PC-9 (cell line): ENCODE measurements around the gene LRIG3. TPM values are rescaled to one million over a fixed set of nuclear protein-coding genes. Genes with fewer than 3 reads are reported as not detected.
A peak's percentile ranks its signal among the peaks of the same experiment; 100 is the strongest.

Experiments
- BruUV-seq: library from RNA; stranded (reverse); fragments of 400-500 nt; replicated peaks from 2 replicates; lab custom pipeline; 2021; lab: Mats Ljungman, UMichigan
- CTCF ChIA-PET: fragments of 300-600 bp; sonication (Branson Sonifier 250); formaldehyde crosslinking; loops from one replicate; lab custom pipeline; 2022; ENCODE audit warnings: antibody characterized with exemption; lab: Charles Lee
- POLR2A ChIA-PET: fragments of 300-600 bp; sonication (Branson Sonifier 250); formaldehyde crosslinking; loops from one replicate; lab custom pipeline; 2022; ENCODE audit warnings: antibody characterized with exemption; ENCODE audit not compliant: unreplicated experiment; lab: Charles Lee
- DNase-seq, 2 experiments: peaks; one replicate each; pipeline versions ENCODE4 v3.0.0 to v3.0.0-alpha.2; 2015 to 2022; ENCODE audit warnings: mixed read lengths in 1 of 2
- H2AFZ ChIP-seq: fragments of 200-600 bp; sonication (generic); 2 replicates; pipeline ENCODE4 v1.8.1; 2017; ENCODE audit warnings: antibody characterized with exemption
- H3F3A ChIP-seq: fragments of 200-600 bp; sonication (generic); 2 replicates; pipeline ENCODE4 v1.8.1; 2017; ENCODE audit warnings: antibody characterized with exemption, mild to moderate bottlenecking, low read depth; ENCODE audit not compliant: insufficient read depth
- H3K27ac ChIP-seq: fragments of 200-600 bp; sonication (generic); 2 replicates; pipeline ENCODE4 v1.6.1; 2016; ENCODE audit warnings: mixed run types
- H3K27me3 ChIP-seq: fragments of 200-600 bp; sonication (generic); 2 replicates; pipeline ENCODE4 v1.6.1; 2016; ENCODE audit warnings: low read depth, mixed run types; ENCODE audit not compliant: insufficient read depth
- H3K36me3 ChIP-seq: fragments of 200-600 bp; sonication (generic); 2 replicates; pipeline ENCODE4 v1.6.1; 2016; ENCODE audit warnings: low read depth, mixed run types
- H3K4me1 ChIP-seq: fragments of 200-600 bp; sonication (generic); replicated peaks from 2 replicates; pipeline ENCODE4 v1.6.1; 2016; ENCODE audit warnings: mixed run types; ENCODE audit not compliant: insufficient read depth
- H3K4me2 ChIP-seq: fragments of 200-600 bp; sonication (generic); 2 replicates; pipeline ENCODE4 v1.6.1; 2017; ENCODE audit warnings: mixed run types
- H3K4me3 ChIP-seq: fragments of 200-600 bp; sonication (generic); 2 replicates; pipeline ENCODE4 v1.6.1; 2016; ENCODE audit warnings: mixed run types
- H3K79me2 ChIP-seq: fragments of 200-600 bp; sonication (generic); 2 replicates; pipeline ENCODE4 v1.6.1; 2017; ENCODE audit warnings: low read depth, mixed run types
- H3K9me2 ChIP-seq: fragments of 200-600 bp; sonication (generic); 2 replicates; pipeline ENCODE4 v1.8.1; 2017; ENCODE audit warnings: mild to moderate bottlenecking; ENCODE audit not compliant: insufficient read depth
- H3K9me3 ChIP-seq: fragments of 200-600 bp; sonication (generic); 2 replicates; pipeline ENCODE4 v1.8.1; 2016; ENCODE audit warnings: low read depth; ENCODE audit not compliant: insufficient read depth
- H4K20me1 ChIP-seq: fragments of 200-600 bp; sonication (generic); 2 replicates; pipeline ENCODE4 v1.8.1; 2017; ENCODE audit not compliant: insufficient read depth
- EZH2 ChIP-seq: fragments of 200-600 bp; sonication (generic); IDR thresholded peaks from 2 replicates; pipeline ENCODE4 v1.8.0; 2017; ENCODE audit warnings: antibody characterized with exemption, low read depth
- intact Hi-C: fragments of 100-400 bp; cut with micrococcal nuclease; formaldehyde crosslinking; loops from one replicate; pipeline ENCODE4 v1.10.0; 2022; ENCODE audit not compliant: unreplicated experiment
- total RNA-seq: library from RNA; stranded (reverse); gene quantifications from 2 replicates; pipeline ENCODE4 v1.2.3, GENCODE V29; 2021
- TF ChIP-seq, protein P1 (sequence below): fragments of 200-600 bp; sonication (generic); conservative IDR thresholded peaks from 2 replicates; pipeline ENCODE4 v1.6.1; 2017; ENCODE audit warnings: mixed run types, antibody characterized with exemption, mild to moderate bottlenecking, moderate library complexity

LRIG3 gene
- total RNA-seq, 1 experiment from 2014 or later = 10.6 TPM

DNA sequence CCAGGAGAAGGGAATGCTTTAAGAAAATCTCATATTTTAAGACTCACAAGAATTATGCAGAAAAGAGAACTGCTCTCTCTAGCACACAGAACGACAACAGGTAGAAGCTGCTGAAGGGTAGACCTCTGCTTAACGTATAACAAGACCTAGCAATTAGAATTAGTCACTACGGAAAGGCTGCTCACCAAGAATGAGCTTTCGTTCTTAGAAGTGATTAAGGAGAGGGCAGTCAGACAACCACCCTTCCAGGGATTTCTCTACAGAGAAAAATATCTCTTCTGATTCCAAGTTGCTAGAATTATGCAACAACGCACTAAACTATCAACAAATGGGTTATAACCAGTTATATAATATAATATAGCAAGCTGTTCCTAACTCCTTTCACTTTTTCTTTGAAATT lies 18.6 kb downstream of the LRIG3 start:
- intact Hi-C loops = no loop called here
- CTCF ChIA-PET = no interaction called here
- POLR2A ChIA-PET = no interaction called here
- no peaks in the 10 kb centered on the region for H3K9me3 ChIP-seq
- peaks cover 5% of the 10 kb centered on the region; the same call in 1 of the 2 replicates for H3F3A ChIP-seq
- no peaks in the 10 kb centered on the region; the same call in 1 of the 2 replicates for H3K9me2 ChIP-seq
- H3K4me3 ChIP-seq = no peak overlapping the region
- H3K4me1 ChIP-seq = peaks cover 7% of the 10 kb centered on the region
- H3K27me3 ChIP-seq = no peaks in the 10 kb centered on the region
- no peak overlapping the region for H3K4me2 ChIP-seq
- H3K36me3 ChIP-seq = 0 out of 2 replicates have a peak, but pooled peaks cover 3% of the 10 kb centered on the region
- no peak overlapping the region for H3K27ac ChIP-seq
- no peaks in the 10 kb centered on the region for H4K20me1 ChIP-seq
- TF ChIP-seq EZH2 = no peak
- TF ChIP-seq, protein P1, sequence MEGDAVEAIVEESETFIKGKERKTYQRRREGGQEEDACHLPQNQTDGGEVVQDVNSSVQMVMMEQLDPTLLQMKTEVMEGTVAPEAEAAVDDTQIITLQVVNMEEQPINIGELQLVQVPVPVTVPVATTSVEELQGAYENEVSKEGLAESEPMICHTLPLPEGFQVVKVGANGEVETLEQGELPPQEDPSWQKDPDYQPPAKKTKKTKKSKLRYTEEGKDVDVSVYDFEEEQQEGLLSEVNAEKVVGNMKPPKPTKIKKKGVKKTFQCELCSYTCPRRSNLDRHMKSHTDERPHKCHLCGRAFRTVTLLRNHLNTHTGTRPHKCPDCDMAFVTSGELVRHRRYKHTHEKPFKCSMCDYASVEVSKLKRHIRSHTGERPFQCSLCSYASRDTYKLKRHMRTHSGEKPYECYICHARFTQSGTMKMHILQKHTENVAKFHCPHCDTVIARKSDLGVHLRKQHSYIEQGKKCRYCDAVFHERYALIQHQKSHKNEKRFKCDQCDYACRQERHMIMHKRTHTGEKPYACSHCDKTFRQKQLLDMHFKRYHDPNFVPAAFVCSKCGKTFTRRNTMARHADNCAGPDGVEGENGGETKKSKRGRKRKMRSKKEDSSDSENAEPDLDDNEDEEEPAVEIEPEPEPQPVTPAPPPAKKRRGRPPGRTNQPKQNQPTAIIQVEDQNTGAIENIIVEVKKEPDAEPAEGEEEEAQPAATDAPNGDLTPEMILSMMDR = no peak
- no peaks in the 10 kb centered on the region for H3K79me2 ChIP-seq
- no peak for DNase-seq
- BruUV-seq = no TSS peak
- H2AFZ ChIP-seq = no peak overlapping the region

GRCh38 chr12:58897969-58898368 lies 22.3 kb downstream of the LRIG3 start:
- Histone ChIP-seq H3K36me3 (no peaks in the 10 kb centered on the region), H3K27ac (no peak overlapping the region), H3K9me3 (no peaks in the 10 kb centered on the region), H3K79me2 (no peaks in the 10 kb centered on the region), H3K9me2 (no peaks in the 10 kb centered on the region; the same call in 1 of the 2 replicates), H3K4me1 (peaks cover 18% of the 10 kb centered on the region), H3K4me3 (no peak overlapping the region), H2AFZ (no peak overlapping the region), H4K20me1 (no peaks in the 10 kb centered on the region), H3K4me2 (no peak overlapping the region), H3K27me3 (no peaks in the 10 kb centered on the region), H3F3A (peaks cover 11% of the 10 kb centered on the region; the same call in 1 of the 2 replicates)
- no peak for TF ChIP-seq EZH2
- TF ChIP-seq, protein P1 = no peak
- BruUV-seq = no TSS peak
- no peak for DNase-seq
- ChIA-PET POLR2A (interaction anchor here (0.6 kb wide), 1 partner anchor 178 kb away, joined by 3 read pairs; no protein-coding TSS in a partner anchor), CTCF (no interaction called here)
- intact Hi-C loops = no loop called here

DNA sequence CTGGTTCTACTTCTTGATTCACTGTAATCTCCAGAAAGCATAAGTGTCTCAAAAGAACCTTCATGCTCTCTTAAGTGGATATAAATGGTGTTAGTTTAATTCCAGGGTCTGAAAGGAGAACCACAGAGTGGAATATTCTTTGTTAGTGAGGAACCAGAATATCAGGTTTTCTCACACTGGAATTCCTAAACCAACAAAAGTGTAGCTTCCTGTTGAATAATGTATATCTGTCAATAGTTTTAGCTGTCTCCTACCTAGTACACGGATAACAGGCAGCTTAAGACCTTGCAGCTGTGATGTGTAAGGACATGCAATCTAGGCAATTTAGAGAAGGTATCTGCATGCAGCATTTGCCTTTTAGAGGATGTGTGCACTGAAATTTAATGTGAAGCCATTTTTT lies 24.0 kb downstream of the LRIG3 start:
- POLR2A ChIA-PET = interaction anchor here (0.6 kb wide), 2 partner anchors 162 to 172 kb away, joined by 4 read pairs; no protein-coding TSS in a partner anchor
- H3K79me2 ChIP-seq = no peaks in the 10 kb centered on the region

More for the DNA sequence above, 24.0 kb downstream of the LRIG3 start:
- no TSS peak for BruUV-seq
- H3K4me3 ChIP-seq = no peak overlapping the region
- H4K20me1 ChIP-seq = no peaks in the 10 kb centered on the region; the same call in 1 of the 2 replicates
- H3K4me1 ChIP-seq = peaks cover 18% of the 10 kb centered on the region
- no peaks in the 10 kb centered on the region for H3K9me3 ChIP-seq
- TF ChIP-seq, protein P1 = no peak
- CTCF ChIA-PET = no interaction called here
- H3K27ac ChIP-seq = no peak overlapping the region
- peak overlapping the region; percentile 47 for H3K4me2 ChIP-seq
- intact Hi-C loops = no loop called here
- no peaks in the 10 kb centered on the region; the same call in 1 of the 2 replicates for H3K9me2 ChIP-seq
- H3F3A ChIP-seq = peaks cover 11% of the 10 kb centered on the region; the same call in 1 of the 2 replicates
- no peaks in the 10 kb centered on the region for H3K27me3 ChIP-seq
- no peak overlapping the region for H2AFZ ChIP-seq
- DNase-seq = peak in 1 of 2 experiments; percentile 63
- no peaks in the 10 kb centered on the region for H3K36me3 ChIP-seq
